ENCODE results near the gene FGD3.

FGD3 gene

DNA sequence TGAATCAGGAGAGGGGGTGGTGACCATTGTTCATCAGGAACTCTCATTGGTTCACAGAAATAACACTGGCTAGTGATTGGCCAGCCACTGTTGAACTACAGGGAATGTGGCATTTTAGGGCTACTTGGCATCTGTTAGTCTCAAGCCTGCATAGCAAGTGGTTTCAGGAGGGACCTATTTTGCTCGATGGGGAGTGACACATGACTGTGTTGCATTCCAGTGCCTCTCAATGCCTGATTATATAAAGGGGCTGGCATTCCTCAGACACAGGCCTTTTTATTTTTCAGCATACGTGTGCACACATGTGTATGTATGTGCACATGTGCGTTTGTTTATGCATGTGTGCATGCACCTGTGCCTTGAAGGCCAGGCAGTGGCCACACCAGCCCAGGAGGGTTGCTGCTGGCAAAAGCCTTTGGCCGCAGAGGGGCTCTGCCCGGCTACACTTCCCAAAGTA is 23.2 kb downstream of the FGD3 start:
- H3K4me3 ChIP-seq: no peak overlapping the region
- no peaks in the 10 kb centered on the region for H3K9me3 ChIP-seq (ENCODE audit: low read depth, low read length)
- DNase-seq (ENCODE audit: low read depth, low spot score): no peak
- no peak overlapping the region for H3K27ac ChIP-seq
- TF ChIP-seq POLR2AphosphoS5 (IDR thresholded peaks at IDR 0.05; ENCODE audit: borderline replicate concordance, low read depth, low read length) (no peak), EZH2 (IDR thresholded peaks at IDR 0.05) (no peak), FOXP2 (optimal IDR thresholded peaks at IDR 0.05; ENCODE audit: control extremely low read depth, extremely low read length, insufficient read depth) (no peak)
- H3K9ac ChIP-seq (ENCODE audit: insufficient read length): no peak overlapping the region
- H3K36me3 ChIP-seq (ENCODE audit: insufficient read depth, low read length): no peaks in the 10 kb centered on the region

GRCh38 chr9:92971121-92971520 is 23.8 kb downstream of the FGD3 start:
- H3K27ac ChIP-seq: no peak overlapping the region
- no peak overlapping the region for H3K4me3 ChIP-seq
- H3K36me3 ChIP-seq (ENCODE audit: insufficient read depth, low read length): no peaks in the 10 kb centered on the region
- DNase-seq (ENCODE audit: low read depth, low spot score): no peak
- no peaks in the 10 kb centered on the region for H3K9me3 ChIP-seq (ENCODE audit: low read depth, low read length)
- no peak overlapping the region for H3K9ac ChIP-seq (ENCODE audit: insufficient read length)
- no peak for TF ChIP-seq FOXP2 (optimal IDR thresholded peaks at IDR 0.05; ENCODE audit: control extremely low read depth, extremely low read length, insufficient read depth)

DNA sequence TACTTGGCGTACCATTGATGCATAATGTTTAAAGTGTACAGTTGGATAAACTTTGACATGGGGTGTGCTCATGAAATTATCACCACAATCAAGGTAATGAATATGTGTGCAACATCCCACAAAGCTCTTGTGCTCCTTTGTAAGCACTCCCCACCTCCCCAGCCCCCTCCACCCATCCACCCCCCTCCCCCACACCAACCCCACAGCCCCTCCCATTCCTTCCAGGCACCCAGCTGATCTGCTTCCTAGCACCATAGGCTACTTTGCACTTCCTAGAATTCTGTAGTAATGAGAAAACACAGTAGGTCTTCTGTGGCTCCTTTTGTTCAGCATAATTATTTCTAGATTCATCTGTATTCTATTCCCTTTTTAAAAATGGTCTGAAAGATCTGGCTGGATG is 24.5 kb downstream of the FGD3 start:
- H3K4me3 ChIP-seq: no peak overlapping the region

GRCh38 chr9:92973700-92974099 is 26.4 kb downstream of the FGD3 start:
- no peak overlapping the region for H3K4me3 ChIP-seq
- H3K9me3 ChIP-seq (ENCODE audit: low read depth, low read length): no peaks in the 10 kb centered on the region
- H3K27ac ChIP-seq: no peak overlapping the region
- H3K9ac ChIP-seq (ENCODE audit: insufficient read length): no peak overlapping the region
- no peak for TF ChIP-seq FOXP2 (optimal IDR thresholded peaks at IDR 0.05; ENCODE audit: control extremely low read depth, extremely low read length, insufficient read depth)
- TF ChIP-seq POLR2AphosphoS5 (IDR thresholded peaks at IDR 0.05; ENCODE audit: borderline replicate concordance, low read depth, low read length): no peak
- DNase-seq (ENCODE audit: low read depth, low spot score): no peak
- no peaks in the 10 kb centered on the region for H3K36me3 ChIP-seq (ENCODE audit: insufficient read depth, low read length)

More for the DNA sequence above, 24.5 kb downstream of the FGD3 start:
- H3K27ac ChIP-seq: no peak overlapping the region
- TF ChIP-seq FOXP2 (optimal IDR thresholded peaks at IDR 0.05; ENCODE audit: control extremely low read depth, extremely low read length, insufficient read depth) (no peak), EZH2 (IDR thresholded peaks at IDR 0.05) (no peak)
- H3K9me3 ChIP-seq (ENCODE audit: low read depth, low read length): no peaks in the 10 kb centered on the region
- H3K36me3 ChIP-seq (ENCODE audit: insufficient read depth, low read length): no peaks in the 10 kb centered on the region
- H3K9ac ChIP-seq (ENCODE audit: insufficient read length): no peak overlapping the region
- DNase-seq (ENCODE audit: low read depth, low spot score): no peak

GRCh38 chr9:92974161-92974661 is 26.9 kb downstream of the FGD3 start:
- Histone ChIP-seq H3K27ac (no peak overlapping the region), H3K4me3 (no peak overlapping the region), H3K9ac (ENCODE audit: insufficient read length) (no peak overlapping the region), H3K36me3 (ENCODE audit: insufficient read depth, low read length) (no peaks in the 10 kb centered on the region), H3K9me3 (ENCODE audit: low read depth, low read length) (no peaks in the 10 kb centered on the region)
- DNase-seq (ENCODE audit: low read depth, low spot score): no peak
- TF ChIP-seq POLR2AphosphoS5 (IDR thresholded peaks at IDR 0.05; ENCODE audit: borderline replicate concordance, low read depth, low read length) (no peak), EZH2 (IDR thresholded peaks at IDR 0.05) (no peak), FOXP2 (optimal IDR thresholded peaks at IDR 0.05; ENCODE audit: control extremely low read depth, extremely low read length, insufficient read depth) (no peak)

GRCh38 chr9:92974761-92975755 is 27.7 kb downstream of the FGD3 start:
- Histone ChIP-seq H3K9me3 (ENCODE audit: low read depth, low read length) (no peaks in the 10 kb centered on the region), H3K9ac (ENCODE audit: insufficient read length) (no peak overlapping the region), H3K36me3 (ENCODE audit: insufficient read depth, low read length) (no peaks in the 10 kb centered on the region), H3K4me3 (no peak overlapping the region), H3K27ac (no peak overlapping the region)
- no peak for DNase-seq (ENCODE audit: low read depth, low spot score)
- no peak for TF ChIP-seq EZH2 (IDR thresholded peaks at IDR 0.05)
- TF ChIP-seq POLR2AphosphoS5 (IDR thresholded peaks at IDR 0.05; ENCODE audit: borderline replicate concordance, low read depth, low read length): no peak
- no peak for TF ChIP-seq FOXP2 (optimal IDR thresholded peaks at IDR 0.05; ENCODE audit: control extremely low read depth, extremely low read length, insufficient read depth)

DNA sequence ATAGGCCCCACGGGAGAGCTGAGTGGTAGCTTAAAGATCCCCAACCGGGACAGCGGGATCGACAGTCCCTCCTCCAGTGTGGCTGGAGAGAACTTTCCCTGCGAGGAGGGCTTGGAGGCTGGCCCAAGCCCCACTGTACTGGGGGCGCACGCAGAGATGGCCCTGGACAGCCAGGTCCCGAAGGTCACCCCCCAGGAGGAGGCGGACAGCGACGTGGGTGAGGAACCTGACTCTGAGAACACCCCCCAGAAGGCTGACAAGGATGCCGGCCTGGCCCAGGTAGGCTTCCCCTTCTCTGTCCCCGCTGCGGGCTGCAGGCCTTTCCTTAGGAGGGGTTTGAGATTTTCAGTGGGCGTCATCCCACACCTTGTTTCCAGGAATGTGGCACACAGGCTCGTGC is 29.1 kb downstream of the FGD3 start:
- Histone ChIP-seq H3K4me3 (no peak overlapping the region), H3K27ac (no peak overlapping the region), H3K9me3 (ENCODE audit: low read depth, low read length) (no peaks in the 10 kb centered on the region), H3K9ac (ENCODE audit: insufficient read length) (no peak overlapping the region), H3K36me3 (ENCODE audit: insufficient read depth, low read length) (no peaks in the 10 kb centered on the region)
- no peak for DNase-seq (ENCODE audit: low read depth, low spot score)
- TF ChIP-seq EZH2 (IDR thresholded peaks at IDR 0.05) (no peak), POLR2AphosphoS5 (IDR thresholded peaks at IDR 0.05; ENCODE audit: borderline replicate concordance, low read depth, low read length) (no peak), FOXP2 (optimal IDR thresholded peaks at IDR 0.05; ENCODE audit: control extremely low read depth, extremely low read length, insufficient read depth) (no peak)

- H3K27ac ChIP-seq: no peak overlapping the region
- DNase-seq (ENCODE audit: low read depth, low spot score): no peak
- H3K9ac ChIP-seq (ENCODE audit: insufficient read length): no peak overlapping the region
- H3K36me3 ChIP-seq (ENCODE audit: insufficient read depth, low read length): no peaks in the 10 kb centered on the region
- TF ChIP-seq FOXP2 (optimal IDR thresholded peaks at IDR 0.05; ENCODE audit: control extremely low read depth, extremely low read length, insufficient read depth) (no peak), POLR2AphosphoS5 (IDR thresholded peaks at IDR 0.05; ENCODE audit: borderline replicate concordance, low read depth, low read length) (no peak), EZH2 (IDR thresholded peaks at IDR 0.05) (no peak)
- no peak overlapping the region for H3K4me3 ChIP-seq
- no peaks in the 10 kb centered on the region for H3K9me3 ChIP-seq (ENCODE audit: low read depth, low read length)
Measured at GRCh38 chr9:92977279-92977678, 30.0 kb downstream of the FGD3 start.
